Measurements from ENCODE around the gene RELT. TPM values are rescaled to one million over a fixed set of nuclear protein-coding genes. Genes with fewer than 3 reads are reported as not detected.

RELT gene
- total and polyA plus RNA-seq, 2 donors: 9.9 to 10.4 TPM

GRCh38 chr11:73345481-73346160 is 30.6 kb upstream of the RELT start:
- Histone ChIP-seq H3K36me3 (ENCODE audit: control insufficient read depth in 2 of 2, insufficient read depth in 2 of 2, low read length in 1 of 2) (no peaks in the 10 kb centered on the region), H3K4me1 (ENCODE audit: control insufficient read depth in 2 of 2, insufficient read depth in 2 of 2, low read length in 2 of 2) (peaks cover 0 to 2% of the 10 kb centered on the region in 2 donors), H3K4me3 (ENCODE audit: low read length in 2 of 2) (no peak overlapping the region), H3K27ac (ENCODE audit: low read depth in 1 of 2, low read length in 1 of 2) (no peak overlapping the region), H3K27me3 (ENCODE audit: control insufficient read depth in 2 of 2, insufficient read depth in 1 of 2, low read length in 1 of 2) (peaks cover 0 to 35% of the 10 kb centered on the region in 2 donors), H3K9me3 (ENCODE audit: control insufficient read depth in 2 of 2, insufficient read depth in 1 of 2, low read length in 1 of 2) (peaks cover 0 to 12% of the 10 kb centered on the region in 2 donors)
- no peak for DNase-seq (ENCODE audit: low read depth in 6 of 9, low spot score in 9 of 9)
- 94% methylated on average over 5 of the region's 5 CpGs for WGBS

- WGBS: 95% methylated on average over 10 of the region's 10 CpGs
- Histone ChIP-seq H3K4me3 (ENCODE audit: low read length in 2 of 2) (no peak overlapping the region), H3K9me3 (ENCODE audit: control insufficient read depth in 2 of 2, insufficient read depth in 1 of 2, low read length in 1 of 2) (peaks cover 0 to 12% of the 10 kb centered on the region in 2 donors), H3K27me3 (ENCODE audit: control insufficient read depth in 2 of 2, insufficient read depth in 1 of 2, low read length in 1 of 2) (peaks cover 0 to 32% of the 10 kb centered on the region in 2 donors), H3K27ac (ENCODE audit: low read depth in 1 of 2, low read length in 1 of 2) (no peak overlapping the region), H3K4me1 (ENCODE audit: control insufficient read depth in 2 of 2, insufficient read depth in 2 of 2, low read length in 2 of 2) (peaks cover 0 to 2% of the 10 kb centered on the region in 2 donors), H3K36me3 (ENCODE audit: control insufficient read depth in 2 of 2, insufficient read depth in 2 of 2, low read length in 1 of 2) (no peaks in the 10 kb centered on the region)
- no peak for DNase-seq (ENCODE audit: low read depth in 6 of 9, low spot score in 9 of 9)
Observed at GRCh38 chr11:73346186-73346935, 29.8 kb upstream of the RELT start.

GRCh38 chr11:73347067-73347466 is 29.1 kb upstream of the RELT start:
- Histone ChIP-seq H3K4me3 (ENCODE audit: low read length in 2 of 2) (no peak overlapping the region), H3K9me3 (ENCODE audit: control insufficient read depth in 2 of 2, insufficient read depth in 1 of 2, low read length in 1 of 2) (peaks cover 0 to 12% of the 10 kb centered on the region in 2 donors), H3K27me3 (ENCODE audit: control insufficient read depth in 2 of 2, insufficient read depth in 1 of 2, low read length in 1 of 2) (peaks cover 0 to 25% of the 10 kb centered on the region in 2 donors), H3K4me1 (ENCODE audit: control insufficient read depth in 2 of 2, insufficient read depth in 2 of 2, low read length in 2 of 2) (peaks cover 0 to 2% of the 10 kb centered on the region in 2 donors), H3K36me3 (ENCODE audit: control insufficient read depth in 2 of 2, insufficient read depth in 2 of 2, low read length in 1 of 2) (no peaks in the 10 kb centered on the region), H3K27ac (ENCODE audit: low read depth in 1 of 2, low read length in 1 of 2) (no peak overlapping the region)
- WGBS: 97% methylated on average over 12 of the region's 12 CpGs
- no peak for DNase-seq (ENCODE audit: low read depth in 6 of 9, low spot score in 9 of 9)

GRCh38 chr11:73348838-73349237 is 27.4 kb upstream of the RELT start:
- no peaks in the 10 kb centered on the region for H3K36me3 ChIP-seq (ENCODE audit: control insufficient read depth in 2 of 2, insufficient read depth in 2 of 2, low read length in 1 of 2)
- no peak overlapping the region for H3K27ac ChIP-seq (ENCODE audit: low read depth in 1 of 2, low read length in 1 of 2)
- no peak for DNase-seq (ENCODE audit: low read depth in 6 of 9, low spot score in 9 of 9)
- H3K27me3 ChIP-seq (ENCODE audit: control insufficient read depth in 2 of 2, insufficient read depth in 1 of 2, low read length in 1 of 2): peaks cover 0 to 10% of the 10 kb centered on the region in 2 donors
- H3K4me3 ChIP-seq (ENCODE audit: low read length in 2 of 2): no peak overlapping the region
- no peaks in the 10 kb centered on the region for H3K4me1 ChIP-seq (ENCODE audit: control insufficient read depth in 2 of 2, insufficient read depth in 2 of 2, low read length in 2 of 2)
- H3K9me3 ChIP-seq (ENCODE audit: control insufficient read depth in 2 of 2, insufficient read depth in 1 of 2, low read length in 1 of 2): peaks cover 0 to 3% of the 10 kb centered on the region in 2 donors
- 97% methylated on average over 5 of the region's 5 CpGs for WGBS

GRCh38 chr11:73349633-73350032 is 26.6 kb upstream of the RELT start:
- Histone ChIP-seq H3K4me3 (ENCODE audit: low read length in 2 of 2) (no peak overlapping the region), H3K36me3 (ENCODE audit: control insufficient read depth in 2 of 2, insufficient read depth in 2 of 2, low read length in 1 of 2) (no peaks in the 10 kb centered on the region), H3K4me1 (ENCODE audit: control insufficient read depth in 2 of 2, insufficient read depth in 2 of 2, low read length in 2 of 2) (no peaks in the 10 kb centered on the region), H3K27ac (ENCODE audit: low read depth in 1 of 2, low read length in 1 of 2) (no peak overlapping the region), H3K9me3 (ENCODE audit: control insufficient read depth in 2 of 2, insufficient read depth in 1 of 2, low read length in 1 of 2) (peaks cover 0 to 3% of the 10 kb centered on the region in 2 donors), H3K27me3 (ENCODE audit: control insufficient read depth in 2 of 2, insufficient read depth in 1 of 2, low read length in 1 of 2) (peaks cover 0 to 3% of the 10 kb centered on the region in 2 donors)
- WGBS: 97% methylated on average over 6 of the region's 6 CpGs
- DNase-seq (ENCODE audit: low read depth in 6 of 9, low spot score in 9 of 9): no peak

- no peak overlapping the region for H3K4me3 ChIP-seq (ENCODE audit: low read length in 2 of 2)
- H3K4me1 ChIP-seq (ENCODE audit: control insufficient read depth in 2 of 2, insufficient read depth in 2 of 2, low read length in 2 of 2): no peaks in the 10 kb centered on the region
- no peaks in the 10 kb centered on the region for H3K9me3 ChIP-seq (ENCODE audit: control insufficient read depth in 2 of 2, insufficient read depth in 1 of 2, low read length in 1 of 2)
- DNase-seq (ENCODE audit: low read depth in 6 of 9, low spot score in 9 of 9): peak in 8 of 9 donors; percentile 22 to 66 (median 46)
- no peaks in the 10 kb centered on the region for H3K36me3 ChIP-seq (ENCODE audit: control insufficient read depth in 2 of 2, insufficient read depth in 2 of 2, low read length in 1 of 2)
- no peak overlapping the region for H3K27ac ChIP-seq (ENCODE audit: low read depth in 1 of 2, low read length in 1 of 2)
- no peaks in the 10 kb centered on the region for H3K27me3 ChIP-seq (ENCODE audit: control insufficient read depth in 2 of 2, insufficient read depth in 1 of 2, low read length in 1 of 2)
- WGBS: 39% methylated on average over 16 of the region's 16 CpGs
Observed at GRCh38 chr11:73350908-73351636, 25.1 kb upstream of the RELT start.

- Histone ChIP-seq H3K9me3 (ENCODE audit: control insufficient read depth in 2 of 2, insufficient read depth in 1 of 2, low read length in 1 of 2) (no peaks in the 10 kb centered on the region), H3K27me3 (ENCODE audit: control insufficient read depth in 2 of 2, insufficient read depth in 1 of 2, low read length in 1 of 2) (no peaks in the 10 kb centered on the region), H3K4me1 (ENCODE audit: control insufficient read depth in 2 of 2, insufficient read depth in 2 of 2, low read length in 2 of 2) (no peaks in the 10 kb centered on the region), H3K36me3 (ENCODE audit: control insufficient read depth in 2 of 2, insufficient read depth in 2 of 2, low read length in 1 of 2) (no peaks in the 10 kb centered on the region), H3K4me3 (ENCODE audit: low read length in 2 of 2) (no peak overlapping the region), H3K27ac (ENCODE audit: low read depth in 1 of 2, low read length in 1 of 2) (no peak overlapping the region)
- 53% methylated on average over 4 of the region's 4 CpGs for WGBS
- no peak for DNase-seq (ENCODE audit: low read depth in 6 of 9, low spot score in 9 of 9)
Observed at GRCh38 chr11:73353422-73353821, 22.8 kb upstream of the RELT start.

GRCh38 chr11:73355109-73355508 is 21.1 kb upstream of the RELT start:
- Histone ChIP-seq H3K27ac (ENCODE audit: low read depth in 1 of 2, low read length in 1 of 2) (no peak overlapping the region), H3K36me3 (ENCODE audit: control insufficient read depth in 2 of 2, insufficient read depth in 2 of 2, low read length in 1 of 2) (no peaks in the 10 kb centered on the region)
- WGBS: over 99% methylated on average over 4 of the region's 4 CpGs

More at GRCh38 chr11:73355109-73355508, 21.1 kb upstream of the RELT start:
- DNase-seq (ENCODE audit: low read depth in 6 of 9, low spot score in 9 of 9): no peak
- Histone ChIP-seq H3K4me3 (ENCODE audit: low read length in 2 of 2) (no peak overlapping the region), H3K27me3 (ENCODE audit: control insufficient read depth in 2 of 2, insufficient read depth in 1 of 2, low read length in 1 of 2) (no peaks in the 10 kb centered on the region), H3K9me3 (ENCODE audit: control insufficient read depth in 2 of 2, insufficient read depth in 1 of 2, low read length in 1 of 2) (no peaks in the 10 kb centered on the region), H3K4me1 (ENCODE audit: control insufficient read depth in 2 of 2, insufficient read depth in 2 of 2, low read length in 2 of 2) (no peaks in the 10 kb centered on the region)
